Umbilical cord (tissue), 2 donors: ENCODE measurements around the gene OBP2B. TPM values are rescaled to one million over a fixed set of nuclear protein-coding genes. Genes with fewer than 3 reads are reported as not detected.
"Not testable (repeated sequence)": the region's sequence is repeated elsewhere in the genome, so short reads cannot be mapped to it uniquely, and the experiment has no call there.

Source experiments
- DNase-seq: peaks from one replicate; pipeline ENCODE4 v3.0.0-alpha.2; 2015; ENCODE audit warnings: low spot score
- total RNA-seq: library from RNA; depleted of rRNA; stranded (reverse); fragments of >200 nt; gene quantifications from one replicate; pipeline ENCODE4 v1.2.3, GENCODE V29; 2014; ENCODE audit warnings: low replicate concordance; ENCODE audit not compliant: insufficient read depth

Gene OBP2B
- not detected for total RNA-seq

DNA sequence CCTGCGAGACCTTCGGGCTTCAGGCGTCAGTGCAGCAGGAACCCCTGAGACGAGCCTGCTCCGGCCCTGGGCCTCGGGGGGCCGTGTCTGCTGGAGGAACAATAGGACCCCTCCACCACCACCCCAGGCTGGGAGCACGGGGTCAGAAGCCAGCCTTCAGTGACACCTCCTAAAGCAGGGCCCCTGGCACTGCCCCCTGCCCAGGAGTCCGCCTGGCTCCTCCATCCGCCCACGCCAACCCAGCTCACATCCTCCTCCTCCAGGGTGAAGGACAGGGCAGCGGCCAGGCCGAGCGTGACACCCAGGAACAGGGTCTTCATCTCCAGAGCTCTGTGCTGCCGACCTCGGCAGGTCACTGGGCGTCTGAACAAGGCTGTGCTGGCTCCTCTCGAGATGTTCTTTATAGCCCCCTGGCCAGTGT is at the start of gene OBP2B:
OBP2B (minus strand) TSS at position 371 of the 421 bp plus-strand sequence; CDS start at position 320, 51 bp downstream.
- DNase-seq: not testable (repeated sequence)

GRCh38 chr9:133258061-133259015 is 49.3 kb upstream of the OBP2B start:
- DNase-seq: no peak

DNA sequence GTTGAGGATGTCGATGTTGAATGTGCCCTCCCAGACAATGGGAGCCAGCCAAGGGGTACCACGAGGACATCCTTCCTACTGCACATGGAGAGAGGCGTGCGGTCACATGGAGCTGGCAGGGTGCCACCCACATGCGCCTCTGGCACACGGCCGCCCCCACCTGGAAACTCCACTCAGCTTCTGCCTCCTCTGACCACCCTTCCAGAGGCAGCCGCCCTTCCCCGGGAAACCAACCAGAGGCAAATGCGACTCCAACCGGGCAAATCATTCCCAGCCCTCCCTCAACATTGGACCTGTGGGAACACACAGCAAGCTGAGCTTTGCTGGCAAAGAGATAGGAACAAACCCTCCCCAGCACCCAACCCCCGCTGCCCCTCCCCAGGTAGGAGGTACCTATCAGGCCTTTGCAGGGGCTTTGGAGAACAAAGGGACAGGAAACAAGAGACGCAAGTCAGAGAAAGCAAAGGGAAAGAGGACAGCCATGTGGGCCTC is 48.5 kb upstream of the OBP2B start:
- no peak for DNase-seq

DNA sequence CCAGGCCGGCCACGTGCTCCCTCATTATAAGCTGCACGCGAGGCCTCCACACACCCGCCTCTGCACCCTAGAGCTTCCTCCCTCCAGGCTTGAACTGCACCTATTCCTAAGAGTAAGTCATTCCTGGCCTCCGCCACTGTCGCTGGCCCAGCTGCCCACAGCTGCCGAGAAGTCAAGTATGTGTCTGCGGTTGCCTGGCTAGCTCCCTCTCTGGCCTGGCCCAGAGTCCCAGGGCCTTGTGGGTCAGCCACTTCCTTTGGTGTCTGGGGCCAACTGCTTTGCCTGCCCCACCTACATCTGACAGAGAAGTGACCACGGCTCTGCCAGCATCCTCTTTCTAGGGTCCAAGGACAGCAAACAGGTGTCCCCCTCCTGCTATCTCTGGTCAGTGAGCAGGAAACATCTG is 47.6 kb upstream of the OBP2B start:
- DNase-seq: no peak

DNA sequence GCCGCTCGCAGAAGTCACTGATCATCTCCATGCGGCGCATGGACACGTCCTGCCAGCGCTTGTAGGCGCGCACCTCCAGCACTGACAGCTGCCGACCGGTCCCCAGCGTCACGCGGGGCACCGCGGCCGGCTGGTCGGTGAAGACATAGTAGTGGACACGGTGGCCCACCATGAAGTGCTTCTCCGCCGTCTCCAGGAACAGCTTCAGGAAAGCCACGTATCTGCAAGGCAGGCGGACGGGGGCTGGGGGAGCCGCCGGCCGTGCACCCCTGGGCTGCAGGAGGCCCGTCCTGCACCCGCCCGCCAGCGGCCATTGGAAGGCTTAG is 47.0 kb upstream of the OBP2B start:
- DNase-seq: no peak

- no peak for DNase-seq
These were observed 46.5 kb upstream of the OBP2B start for GRCh38 chr9:133255371-133256135.

- DNase-seq: no peak
These were observed 45.4 kb upstream of the OBP2B start for GRCh38 chr9:133254471-133254870.

- DNase-seq: no peak
These were observed 44.2 kb upstream of the OBP2B start for GRCh38 chr9:133253268-133253667.

- DNase-seq: no peak
These were observed 43.4 kb upstream of the OBP2B start for GRCh38 chr9:133252301-133253020.

GRCh38 chr9:133251773-133252172 is 42.7 kb upstream of the OBP2B start:
- no peak for DNase-seq

DNA sequence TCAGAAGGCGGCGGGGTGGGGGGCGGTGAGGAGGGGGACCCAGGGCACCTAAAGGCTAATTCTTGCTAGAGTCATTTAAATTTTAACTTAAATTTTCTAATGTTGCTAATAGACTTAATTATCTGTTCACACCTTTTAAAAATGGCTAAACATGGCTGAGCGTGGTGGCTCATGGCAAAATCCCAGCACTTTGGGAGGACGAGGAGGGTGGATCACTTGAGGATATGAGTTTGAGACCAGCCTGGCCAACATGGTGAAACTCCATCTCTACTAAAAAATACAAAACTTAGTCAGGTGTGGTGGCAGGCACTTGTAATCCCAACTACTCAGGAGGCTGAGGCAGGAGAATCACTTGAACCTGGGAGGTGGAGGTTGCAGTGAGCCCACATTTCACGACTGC is 42.2 kb upstream of the OBP2B start:
- not testable (repeated sequence) for DNase-seq

DNA sequence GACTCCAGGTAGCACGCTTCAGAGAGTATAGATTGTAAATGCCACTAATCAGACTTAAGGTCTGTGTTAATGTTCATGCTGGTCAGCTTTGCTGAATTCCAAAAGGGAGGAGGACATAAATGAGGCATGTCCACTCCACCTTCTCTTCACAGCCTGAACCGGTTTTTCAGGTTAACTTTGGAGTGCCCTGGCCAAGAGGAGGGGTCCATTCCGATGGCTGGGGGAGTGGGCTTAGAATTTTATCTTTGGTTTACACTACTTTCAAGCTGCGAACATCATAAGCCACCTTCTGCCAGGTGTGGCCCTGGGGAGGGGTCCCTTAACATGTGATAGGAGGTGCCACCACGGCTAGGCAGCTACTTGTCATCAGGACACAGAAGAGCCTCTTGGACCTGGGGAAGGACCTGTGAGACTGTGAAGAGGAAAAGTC is 41.7 kb upstream of the OBP2B start:
- no peak for DNase-seq

- no peak for DNase-seq
These were observed 40.3 kb upstream of the OBP2B start for GRCh38 chr9:133249337-133249736.

DNA sequence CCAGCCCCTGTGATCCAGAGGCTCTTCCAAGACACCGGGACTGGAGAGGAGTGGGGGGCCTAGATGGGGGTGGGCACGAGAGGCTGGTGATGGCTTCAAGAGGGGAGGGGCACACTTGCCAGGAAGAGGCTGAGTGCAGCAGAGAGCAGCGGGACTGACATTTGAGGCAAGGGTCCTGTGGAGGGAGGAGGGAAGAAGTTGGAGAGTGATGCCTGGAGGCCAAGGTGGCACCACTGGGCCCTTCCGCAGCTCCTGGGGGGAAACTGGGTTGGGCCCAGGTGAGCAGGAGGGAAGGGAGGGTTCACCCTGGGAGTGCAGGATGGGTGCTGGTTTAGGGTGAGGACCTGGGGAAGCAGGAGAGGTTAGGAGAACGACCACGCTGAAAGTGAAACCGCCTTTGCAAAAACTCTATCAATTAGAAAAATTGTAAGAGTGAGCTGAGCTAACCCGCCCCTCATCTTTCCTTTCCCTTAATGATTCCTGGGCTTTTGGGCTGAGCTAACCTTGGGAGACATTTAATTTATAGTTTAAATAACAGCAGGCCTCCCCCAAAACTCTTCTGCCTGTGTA is 39.8 kb upstream of the OBP2B start:
- no peak for DNase-seq

DNA sequence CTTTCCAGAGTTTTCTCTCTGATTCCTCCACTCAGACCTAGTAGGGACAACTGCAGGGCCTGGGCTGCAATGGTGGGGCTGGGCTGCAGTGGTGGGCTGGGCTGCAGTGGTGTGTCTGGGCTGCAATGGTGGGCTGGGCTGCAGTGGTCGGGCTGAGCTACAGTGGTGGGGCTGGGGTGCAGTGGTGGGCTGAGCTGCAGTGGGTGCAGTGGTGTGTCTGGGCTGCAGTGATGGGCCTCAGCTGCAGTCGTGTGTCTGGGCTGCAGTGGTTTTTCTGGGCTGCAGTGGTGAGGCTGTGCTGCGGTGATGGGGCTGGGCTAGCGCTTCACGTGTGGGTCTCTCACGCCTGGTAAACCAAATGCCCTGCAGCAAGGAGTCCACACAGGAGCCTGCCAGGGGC is 38.6 kb upstream of the OBP2B start:
- no peak for DNase-seq

- no peak for DNase-seq
These were observed 37.9 kb upstream of the OBP2B start for GRCh38 chr9:133246991-133247390.

DNA sequence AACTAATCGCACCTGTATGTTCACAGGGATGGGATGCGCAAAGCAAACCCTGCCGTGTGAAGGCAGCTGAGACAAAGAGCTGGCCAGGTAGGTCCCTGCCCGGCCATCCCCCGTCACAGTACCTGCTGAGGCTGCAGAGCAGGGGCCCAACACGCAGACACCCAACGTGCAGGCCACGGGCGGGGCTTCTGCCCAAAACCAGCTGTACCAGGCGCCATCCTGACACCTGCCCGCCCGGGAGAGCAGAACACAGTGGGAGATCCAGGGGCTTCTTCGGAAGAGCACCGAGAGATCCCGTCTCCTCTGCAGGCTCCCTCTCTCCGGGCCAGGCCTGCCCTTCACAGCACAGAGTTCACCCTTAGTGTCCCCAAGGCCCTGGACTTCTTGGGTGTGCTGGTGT is 37.5 kb upstream of the OBP2B start:
- no peak for DNase-seq

DNA sequence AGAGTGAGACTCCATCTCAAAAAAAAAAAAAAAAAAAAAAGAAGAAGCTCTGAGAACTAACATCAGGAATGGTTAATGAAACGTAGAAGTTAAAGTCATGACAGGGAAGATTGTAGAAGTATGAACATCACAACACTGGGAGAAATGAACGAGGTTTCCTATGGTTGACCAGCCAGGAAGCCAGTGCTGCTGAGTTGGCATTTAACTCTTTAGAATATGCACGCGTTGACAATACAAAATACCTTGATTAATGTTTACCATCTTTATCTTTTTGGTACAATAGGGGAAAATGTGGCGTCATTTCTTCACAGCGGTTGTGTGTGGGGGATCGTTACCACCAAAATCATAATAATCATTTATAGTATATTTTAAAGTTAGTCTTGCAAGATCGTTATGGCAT is 33.9 kb upstream of the OBP2B start:
- DNase-seq: no peak

GRCh38 chr9:133242241-133242640 is 33.2 kb upstream of the OBP2B start:
- DNase-seq: no peak

GRCh38 chr9:133239533-133240090 is 30.6 kb upstream of the OBP2B start:
- DNase-seq: no peak
